ENCODE data around the gene HEXIM1. TPM values are rescaled to one million over a fixed set of nuclear protein-coding genes. Genes with fewer than 3 reads are reported as not detected.

The HEXIM1 gene
- total RNA-seq, 1 donor from 2014 or later = 20.0 TPM

GRCh38 chr17:45103269-45103795, 44.9 kb upstream of the HEXIM1 start:
- TF ChIP-seq, protein P1, sequence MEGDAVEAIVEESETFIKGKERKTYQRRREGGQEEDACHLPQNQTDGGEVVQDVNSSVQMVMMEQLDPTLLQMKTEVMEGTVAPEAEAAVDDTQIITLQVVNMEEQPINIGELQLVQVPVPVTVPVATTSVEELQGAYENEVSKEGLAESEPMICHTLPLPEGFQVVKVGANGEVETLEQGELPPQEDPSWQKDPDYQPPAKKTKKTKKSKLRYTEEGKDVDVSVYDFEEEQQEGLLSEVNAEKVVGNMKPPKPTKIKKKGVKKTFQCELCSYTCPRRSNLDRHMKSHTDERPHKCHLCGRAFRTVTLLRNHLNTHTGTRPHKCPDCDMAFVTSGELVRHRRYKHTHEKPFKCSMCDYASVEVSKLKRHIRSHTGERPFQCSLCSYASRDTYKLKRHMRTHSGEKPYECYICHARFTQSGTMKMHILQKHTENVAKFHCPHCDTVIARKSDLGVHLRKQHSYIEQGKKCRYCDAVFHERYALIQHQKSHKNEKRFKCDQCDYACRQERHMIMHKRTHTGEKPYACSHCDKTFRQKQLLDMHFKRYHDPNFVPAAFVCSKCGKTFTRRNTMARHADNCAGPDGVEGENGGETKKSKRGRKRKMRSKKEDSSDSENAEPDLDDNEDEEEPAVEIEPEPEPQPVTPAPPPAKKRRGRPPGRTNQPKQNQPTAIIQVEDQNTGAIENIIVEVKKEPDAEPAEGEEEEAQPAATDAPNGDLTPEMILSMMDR (IDR thresholded peaks at IDR 0.05; ENCODE audit: insufficient read depth, low read length, poor library complexity, severe bottlenecking) = no peak
- Histone ChIP-seq H3K4me3 (ENCODE audit: low read depth, low read length) (no peak overlapping the region), H3K36me3 (ENCODE audit: control insufficient read depth, insufficient read depth, low read length) (peaks cover 11% of the 10 kb centered on the region), H3K27me3 (ENCODE audit: control insufficient read depth, insufficient read depth, low read length) (no peaks in the 10 kb centered on the region)
- DNase-seq (ENCODE audit: low read depth) = no peak

DNA sequence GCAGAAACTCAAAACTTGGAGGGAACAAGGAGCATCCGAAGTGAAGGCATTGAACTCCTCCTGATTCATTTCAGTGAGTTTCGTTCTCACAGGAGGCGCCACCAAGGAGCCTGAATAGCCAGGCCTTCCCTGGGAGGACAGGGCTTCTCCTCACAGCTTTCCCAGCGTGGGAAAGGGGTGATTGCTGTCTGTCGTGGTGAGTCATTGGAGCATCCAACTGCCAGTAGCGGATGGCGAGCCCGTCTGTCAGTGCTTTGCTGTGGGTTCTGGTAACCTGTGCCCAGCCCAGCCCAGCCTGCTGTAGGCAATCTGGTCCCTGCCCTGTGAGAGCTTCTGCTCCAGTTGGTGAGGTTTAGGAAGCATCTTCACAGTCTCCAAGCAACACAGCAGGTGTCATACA, 44.2 kb upstream of the HEXIM1 start:
- Histone ChIP-seq H3K4me3 (ENCODE audit: low read depth, low read length) (no peak overlapping the region), H3K36me3 (ENCODE audit: control insufficient read depth, insufficient read depth, low read length) (peaks cover 11% of the 10 kb centered on the region), H3K27me3 (ENCODE audit: control insufficient read depth, insufficient read depth, low read length) (no peaks in the 10 kb centered on the region)
- DNase-seq (ENCODE audit: low read depth) = no peak
- TF ChIP-seq, protein P1 (IDR thresholded peaks at IDR 0.05; ENCODE audit: insufficient read depth, low read length, poor library complexity, severe bottlenecking) = no peak

GRCh38 chr17:45104497-45104896, 43.8 kb upstream of the HEXIM1 start:
- no peaks in the 10 kb centered on the region for H3K27me3 ChIP-seq (ENCODE audit: control insufficient read depth, insufficient read depth, low read length)
- H3K4me3 ChIP-seq (ENCODE audit: low read depth, low read length) = no peak overlapping the region
- H3K36me3 ChIP-seq (ENCODE audit: control insufficient read depth, insufficient read depth, low read length) = peaks cover 11% of the 10 kb centered on the region
- TF ChIP-seq, protein P1 (IDR thresholded peaks at IDR 0.05; ENCODE audit: insufficient read depth, low read length, poor library complexity, severe bottlenecking) = no peak
- no peak for DNase-seq (ENCODE audit: low read depth)

GRCh38 chr17:45104907-45105624, 43.2 kb upstream of the HEXIM1 start:
- Histone ChIP-seq H3K27me3 (ENCODE audit: control insufficient read depth, insufficient read depth, low read length) (no peaks in the 10 kb centered on the region), H3K4me3 (ENCODE audit: low read depth, low read length) (no peak overlapping the region), H3K36me3 (ENCODE audit: control insufficient read depth, insufficient read depth, low read length) (peaks cover 11% of the 10 kb centered on the region)
- TF ChIP-seq, protein P1 (IDR thresholded peaks at IDR 0.05; ENCODE audit: insufficient read depth, low read length, poor library complexity, severe bottlenecking) = no peak
- no peak for DNase-seq (ENCODE audit: low read depth)

DNA sequence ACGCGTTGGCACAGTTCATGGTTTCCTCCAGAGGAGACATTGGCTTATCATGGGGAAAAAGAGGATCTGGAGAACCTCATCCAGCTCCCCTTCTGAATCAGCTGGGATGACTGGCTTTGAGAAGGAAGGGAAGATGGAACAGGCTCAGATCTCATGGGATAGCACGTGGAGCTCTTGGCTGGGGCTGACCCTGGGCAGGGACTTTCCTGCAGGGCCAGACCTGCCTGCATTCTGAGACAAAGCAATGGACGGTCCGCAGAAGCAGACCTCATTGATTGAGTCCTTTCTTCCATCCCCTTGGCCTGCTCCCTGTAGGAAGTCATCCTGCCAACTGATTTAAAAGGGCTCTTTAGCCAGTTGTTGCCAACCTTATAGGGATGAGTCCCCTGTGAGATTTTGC, 42.2 kb upstream of the HEXIM1 start:
- peaks cover 11% of the 10 kb centered on the region for H3K36me3 ChIP-seq (ENCODE audit: control insufficient read depth, insufficient read depth, low read length)
- TF ChIP-seq, protein P1 (IDR thresholded peaks at IDR 0.05; ENCODE audit: insufficient read depth, low read length, poor library complexity, severe bottlenecking) = no peak
- H3K27me3 ChIP-seq (ENCODE audit: control insufficient read depth, insufficient read depth, low read length) = no peaks in the 10 kb centered on the region
- no peak for DNase-seq (ENCODE audit: low read depth)
- no peak overlapping the region for H3K4me3 ChIP-seq (ENCODE audit: low read depth, low read length)

- TF ChIP-seq, protein P1 (IDR thresholded peaks at IDR 0.05; ENCODE audit: insufficient read depth, low read length, poor library complexity, severe bottlenecking) = no peak
- Histone ChIP-seq H3K27me3 (ENCODE audit: control insufficient read depth, insufficient read depth, low read length) (no peaks in the 10 kb centered on the region), H3K36me3 (ENCODE audit: control insufficient read depth, insufficient read depth, low read length) (peaks cover 11% of the 10 kb centered on the region), H3K4me3 (ENCODE audit: low read depth, low read length) (no peak overlapping the region)
- no peak for DNase-seq (ENCODE audit: low read depth)
These were observed 41.7 kb upstream of the HEXIM1 start for GRCh38 chr17:45106582-45106981.
